H1 (cell line): Measurements from ENCODE around the gene ABHD16A.

Experiments
- CTCF ChIP-seq, 3 experiments: IDR thresholded peaks; 1 replicate in 2 of 3; 2 replicates in 1 of 3; pipeline versions ENCODE4 v1.5.1 to v1.6.1; 2011; ENCODE audit warnings: low read length in 3 of 3, mild to moderate bottlenecking in 3 of 3, inconsistent platforms in 2 of 3, low read depth in 1 of 3, moderate library complexity in 1 of 3; ENCODE audit not compliant: insufficient read depth in 1 of 3; ENCODE audit errors: control extremely low read depth in 1 of 3
- EZH2 ChIP-seq: fragments of 200-600 bp; sonication (generic); IDR thresholded peaks from 2 replicates; pipeline ENCODE4 v1.7.1; 2012; ENCODE audit warnings: low read depth, mild to moderate bottlenecking, moderate library complexity, low read length, inconsistent platforms; ENCODE audit not compliant: severe bottlenecking
- POLR2A ChIP-seq, 2 experiments: IDR thresholded peaks; 1 replicate in 1 of 2; 2 replicates in 1 of 2; pipeline ENCODE4 v1.6.1; 2011; ENCODE audit warnings: low read depth in 2 of 2, low read length in 2 of 2, mild to moderate bottlenecking in 2 of 2; ENCODE audit errors: control extremely low read depth in 1 of 2
- POLR2AphosphoS5 ChIP-seq: IDR thresholded peaks from 2 replicates; pipeline ENCODE4 v1.6.1; 2011; ENCODE audit warnings: low read depth, low read length

DNA sequence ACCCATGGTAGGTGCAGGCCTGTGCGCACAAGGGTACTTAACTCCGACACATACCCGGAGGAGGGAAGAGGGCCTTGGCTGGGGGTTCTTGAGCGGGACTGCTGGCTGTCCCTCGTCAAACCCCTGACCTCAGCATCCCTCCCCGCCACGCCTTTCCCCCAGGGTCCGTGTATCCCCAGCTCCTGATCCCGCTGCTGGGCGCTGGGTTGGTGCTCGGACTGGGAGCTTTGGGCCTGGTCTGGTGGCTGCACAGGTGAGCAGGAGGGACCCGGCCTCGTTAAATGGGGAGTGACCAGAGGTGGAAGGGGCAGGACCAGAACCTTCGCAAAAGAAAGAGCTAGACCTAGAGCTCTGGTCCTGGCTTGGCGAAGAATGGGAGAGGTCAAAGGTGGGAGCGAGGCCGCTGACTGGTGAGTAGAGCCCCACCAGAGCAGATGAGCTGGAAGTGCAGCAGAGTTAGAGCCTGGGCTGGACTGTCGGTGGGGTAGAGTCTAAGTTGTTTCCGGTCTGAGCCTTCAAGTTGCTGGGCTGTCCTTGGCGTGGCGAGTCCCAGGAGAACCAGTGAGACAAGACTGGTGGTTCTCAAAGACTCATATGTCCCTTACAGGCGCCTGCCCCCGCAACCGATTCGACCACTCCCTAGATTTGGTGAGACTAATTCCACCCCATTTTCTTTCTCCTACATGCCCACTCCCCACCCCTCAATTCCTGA, 21.0 kb upstream of the ABHD16A start:
- TF ChIP-seq EZH2 = no peak
- no peak for TF ChIP-seq POLR2AphosphoS5
- no peak for TF ChIP-seq POLR2A (IDR thresholded peaks at IDR 0.05; ENCODE audit: control extremely low read depth in 1 of 2, low read depth in 2 of 2, low read length in 2 of 2)
- TF ChIP-seq CTCF (IDR thresholded peaks at IDR 0.05; ENCODE audit: control extremely low read depth in 1 of 3, insufficient read depth in 1 of 3, low read depth in 1 of 3, low read length in 3 of 3) = no peak
